CD4-positive, alpha-beta T cell treated with Interleukin-15 for 1 hour (primary cell): ENCODE measurements around the gene ADPRS.

Experiments used
- DNase-seq: peaks from one replicate; pipeline ENCODE4 v3.0.0-alpha.2; 2020

Gene ADPRS

DNA sequence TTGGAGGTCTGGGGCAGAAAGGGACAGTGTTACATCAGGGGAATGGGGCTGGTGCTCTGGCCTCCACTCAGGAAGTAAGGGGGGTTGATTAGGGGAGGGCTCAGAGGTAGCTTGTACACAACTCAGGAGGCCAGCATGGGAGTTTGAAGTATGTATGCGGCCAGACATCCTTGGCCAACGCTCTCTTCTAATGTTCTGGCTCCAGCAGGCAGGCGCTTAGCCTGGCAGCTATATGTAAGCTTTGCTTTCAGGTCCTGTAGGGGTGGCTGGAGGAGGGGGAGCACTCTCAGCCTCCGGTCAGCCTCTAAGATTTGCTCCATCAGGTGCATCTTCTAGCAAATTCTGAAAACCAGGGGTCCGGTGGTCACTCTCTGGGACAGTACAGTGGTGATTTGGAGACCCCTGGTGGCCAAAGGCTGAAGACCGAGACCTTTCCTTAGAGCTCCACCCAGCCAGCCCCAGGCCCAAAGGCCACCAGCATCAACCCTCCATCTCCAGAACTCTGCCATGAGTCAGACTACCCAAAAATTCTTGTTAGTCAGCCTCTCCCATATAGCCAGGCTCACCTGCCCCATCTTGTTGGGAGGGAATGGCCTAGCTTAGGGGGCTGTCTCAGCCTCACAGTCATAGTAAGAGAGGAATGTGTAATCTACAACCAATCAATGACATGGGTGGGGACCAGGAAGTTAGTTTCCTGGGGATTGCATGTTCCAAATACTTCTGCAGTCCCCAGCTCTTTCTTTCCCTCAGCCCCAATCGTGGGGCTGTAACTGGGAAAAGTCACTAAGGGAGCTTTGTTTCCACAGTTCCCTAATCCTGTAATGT is 46.0 kb downstream of the ADPRS start:
- DNase-seq = peak; percentile 38

DNA sequence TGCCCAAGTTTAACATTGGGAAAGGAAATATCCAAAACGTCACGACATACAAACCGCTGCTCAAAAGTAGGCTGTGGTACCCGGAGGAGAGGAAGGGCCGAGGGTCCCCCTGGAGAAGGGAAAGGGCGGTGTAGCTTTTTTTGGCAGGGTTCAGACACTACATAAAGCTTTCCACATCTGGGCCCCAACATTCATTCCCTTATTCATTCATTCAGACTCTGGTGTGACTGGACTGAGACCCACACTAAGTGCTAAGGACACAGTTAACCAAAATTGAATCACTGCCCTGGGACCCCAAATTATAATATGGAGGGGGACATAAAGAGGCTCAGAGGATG is 46.6 kb downstream of the ADPRS start:
- DNase-seq = no peak

DNA sequence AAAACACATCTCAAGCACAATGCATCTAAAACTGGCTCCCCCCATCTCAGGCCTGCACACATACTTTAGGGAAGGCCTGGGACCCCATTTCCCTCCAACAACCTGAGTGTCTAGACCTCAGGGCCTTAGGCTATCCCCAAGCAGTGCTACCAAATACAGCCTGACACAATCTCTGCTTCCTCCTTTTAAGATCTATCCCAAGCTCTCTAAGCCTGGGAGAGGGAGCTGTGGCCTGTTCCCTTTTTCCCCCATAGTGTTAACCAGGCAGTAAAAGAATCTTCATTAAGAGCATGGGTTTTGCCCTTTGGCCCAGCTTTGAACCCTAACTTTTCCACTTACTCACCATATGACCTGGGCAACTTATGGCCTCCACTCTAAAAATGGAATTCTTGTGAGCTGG is 47.1 kb downstream of the ADPRS start:
- DNase-seq = no peak

GRCh38 chr1:36136535-36136934 is 47.8 kb downstream of the ADPRS start:
- DNase-seq = no peak

GRCh38 chr1:36137226-36137625 is 48.5 kb downstream of the ADPRS start:
- DNase-seq = no peak

DNA sequence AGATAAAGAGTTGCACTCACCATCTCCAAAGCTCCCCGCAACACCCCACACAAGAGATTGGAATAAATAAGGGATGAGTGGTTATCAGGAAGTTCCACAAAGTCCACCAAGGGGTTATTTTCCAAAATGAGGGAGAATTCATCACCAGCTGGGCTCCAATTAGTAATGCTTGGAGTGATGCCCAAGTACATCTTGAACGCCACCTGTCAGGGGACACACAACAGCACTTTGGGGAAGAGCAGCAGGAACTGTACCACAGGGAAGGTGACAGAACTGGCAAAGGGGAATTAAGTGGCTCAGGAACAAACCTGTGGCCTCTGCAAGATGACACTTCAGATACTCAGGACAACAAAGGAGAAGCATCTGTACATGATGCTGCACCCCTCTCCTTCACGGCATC is 49.1 kb downstream of the ADPRS start:
- no peak for DNase-seq

GRCh38 chr1:36139521-36139920 is 50.8 kb downstream of the ADPRS start:
- no peak for DNase-seq

DNA sequence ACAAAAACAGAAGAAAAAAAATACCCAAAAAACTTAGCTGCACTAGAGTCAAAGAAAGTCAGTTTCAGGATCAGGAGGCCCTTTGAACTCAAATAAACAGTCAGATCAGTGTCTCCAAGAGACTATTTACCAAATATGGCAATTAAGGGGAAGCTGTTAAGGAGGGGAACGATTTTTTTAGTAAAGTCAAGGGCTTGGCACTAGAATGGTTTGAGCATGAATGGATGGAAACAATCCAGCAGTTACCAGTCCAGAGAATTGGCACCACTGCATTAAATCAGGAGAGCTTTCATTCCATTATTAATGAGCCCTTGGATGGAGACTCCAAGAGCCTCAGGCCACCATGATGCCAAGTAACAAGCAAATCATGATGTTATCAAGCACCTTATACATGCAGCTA is 53.4 kb downstream of the ADPRS start:
- no peak for DNase-seq

- no peak for DNase-seq
These were observed 54.7 kb downstream of the ADPRS start for GRCh38 chr1:36143424-36143823.
